DND-41 (cell line): ENCODE data around the gene CYP2S1.

Experiments used
- ATAC-seq: fragments of 200-7000 bp; cut with Tn5 transposase; 3 replicates; pipeline ENCODE4 v1.9.1; 2021; ENCODE audit warnings: low read depth; ENCODE audit not compliant: insufficient read depth
- DNase-seq: peaks from one replicate; pipeline ENCODE4 v3.0.0-alpha.2; 2020
- H2AFZ ChIP-seq: 2 replicates; pipeline ENCODE4 v1.6.0; 2012; ENCODE audit warnings: low read depth, low read length
- H3K27ac ChIP-seq: 2 replicates; pipeline ENCODE4 v1.5.1; 2012; ENCODE audit warnings: low read length, inconsistent platforms
- H3K27me3 ChIP-seq: fragments of 200-600 bp; sonication (generic); 2 replicates; pipeline ENCODE4 v1.6.0; 2012; ENCODE audit warnings: low read length, mild to moderate bottlenecking, inconsistent platforms; ENCODE audit not compliant: insufficient read depth, poor library complexity
- H3K36me3 ChIP-seq: 2 replicates; pipeline ENCODE4 v1.5.1; 2012; ENCODE audit warnings: low read length, inconsistent platforms; ENCODE audit not compliant: insufficient read depth
- H3K4me1 ChIP-seq: 2 replicates; pipeline ENCODE4 v1.5.1; 2012; ENCODE audit warnings: mild to moderate bottlenecking, low read length; ENCODE audit not compliant: insufficient read depth
- H3K4me2 ChIP-seq: 2 replicates; pipeline ENCODE4 v1.6.0; 2012; ENCODE audit warnings: mild to moderate bottlenecking, moderate library complexity, low read length, inconsistent platforms; ENCODE audit not compliant: insufficient read depth
- H3K4me3 ChIP-seq, 2 experiments: fragments of 200-600 bp in 1 of 2; shearing (Covaris generic) in 1 of 2; 2 replicates each; pipeline ENCODE4 v1.5.1; 2012 to 2016; ENCODE audit warnings: inconsistent platforms in 2 of 2, low read length in 2 of 2, mild to moderate bottlenecking in 2 of 2, low read depth in 1 of 2, moderate library complexity in 1 of 2
- H3K79me2 ChIP-seq: 2 replicates; pipeline ENCODE4 v1.6.0; 2012; ENCODE audit warnings: low read length, inconsistent platforms; ENCODE audit not compliant: insufficient read depth
- H3K9ac ChIP-seq: 2 replicates; pipeline ENCODE4 v1.6.0; 2012; ENCODE audit warnings: low read depth, mild to moderate bottlenecking, inconsistent platforms, low read length, moderate library complexity
- H3K9me3 ChIP-seq: 2 replicates; pipeline ENCODE4 v1.5.1; 2012; ENCODE audit warnings: low read length, moderate library complexity, mild to moderate bottlenecking, inconsistent platforms; ENCODE audit not compliant: insufficient read depth, severe bottlenecking
- H4K20me1 ChIP-seq: 2 replicates; pipeline ENCODE4 v1.6.0; 2012; ENCODE audit warnings: low read length; ENCODE audit not compliant: insufficient read depth
- EZH2 ChIP-seq: IDR thresholded peaks from 3 replicates; pipeline ENCODE4 v1.6.1; 2012; ENCODE audit warnings: borderline replicate concordance, low read depth, mild to moderate bottlenecking, moderate library complexity, low read length, inconsistent platforms; ENCODE audit not compliant: severe bottlenecking
- TF ChIP-seq, protein P1 (sequence below): IDR thresholded peaks from 2 replicates; pipeline ENCODE4 v1.5.1; 2012; ENCODE audit warnings: borderline replicate concordance, low read length, moderate library complexity, mild to moderate bottlenecking; ENCODE audit not compliant: poor library complexity, severe bottlenecking; ENCODE audit errors: extremely low read depth

The CYP2S1 gene

DNA sequence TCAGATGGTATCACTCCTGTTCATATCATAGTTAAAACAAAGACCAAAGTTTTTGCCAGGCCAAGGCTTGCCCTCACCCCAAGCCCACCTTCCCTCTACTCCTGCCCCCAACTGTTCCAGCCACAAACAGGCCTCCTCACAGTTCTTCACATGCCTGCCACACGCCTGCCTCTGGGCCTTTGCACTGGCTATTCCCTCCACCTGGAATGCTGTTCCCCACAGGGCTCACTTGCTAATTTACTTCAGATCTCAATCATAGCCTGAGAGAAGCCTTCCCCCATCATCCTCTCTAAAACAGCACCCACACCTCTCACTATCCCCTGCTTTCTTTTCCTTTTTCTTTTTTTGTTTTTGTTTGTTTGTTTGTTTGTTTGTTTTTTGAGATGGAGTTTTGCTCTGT lies 21.1 kb downstream of the CYP2S1 start:
- Histone ChIP-seq H4K20me1 (no peaks in the 10 kb centered on the region), H3K27ac (no peak overlapping the region), H3K9me3 (no peaks in the 10 kb centered on the region), H2AFZ (no peak overlapping the region), H3K4me1 (no peaks in the 10 kb centered on the region), H3K27me3 (no peaks in the 10 kb centered on the region), H3K79me2 (no peaks in the 10 kb centered on the region), H3K4me2 (no peak overlapping the region), H3K4me3 (no peak overlapping the region), H3K36me3 (no peaks in the 10 kb centered on the region), H3K9ac (no peak overlapping the region)
- no peak for TF ChIP-seq EZH2
- TF ChIP-seq, protein P1, sequence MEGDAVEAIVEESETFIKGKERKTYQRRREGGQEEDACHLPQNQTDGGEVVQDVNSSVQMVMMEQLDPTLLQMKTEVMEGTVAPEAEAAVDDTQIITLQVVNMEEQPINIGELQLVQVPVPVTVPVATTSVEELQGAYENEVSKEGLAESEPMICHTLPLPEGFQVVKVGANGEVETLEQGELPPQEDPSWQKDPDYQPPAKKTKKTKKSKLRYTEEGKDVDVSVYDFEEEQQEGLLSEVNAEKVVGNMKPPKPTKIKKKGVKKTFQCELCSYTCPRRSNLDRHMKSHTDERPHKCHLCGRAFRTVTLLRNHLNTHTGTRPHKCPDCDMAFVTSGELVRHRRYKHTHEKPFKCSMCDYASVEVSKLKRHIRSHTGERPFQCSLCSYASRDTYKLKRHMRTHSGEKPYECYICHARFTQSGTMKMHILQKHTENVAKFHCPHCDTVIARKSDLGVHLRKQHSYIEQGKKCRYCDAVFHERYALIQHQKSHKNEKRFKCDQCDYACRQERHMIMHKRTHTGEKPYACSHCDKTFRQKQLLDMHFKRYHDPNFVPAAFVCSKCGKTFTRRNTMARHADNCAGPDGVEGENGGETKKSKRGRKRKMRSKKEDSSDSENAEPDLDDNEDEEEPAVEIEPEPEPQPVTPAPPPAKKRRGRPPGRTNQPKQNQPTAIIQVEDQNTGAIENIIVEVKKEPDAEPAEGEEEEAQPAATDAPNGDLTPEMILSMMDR = no peak
- ATAC-seq (no peak), DNase-seq (no peak)

DNA sequence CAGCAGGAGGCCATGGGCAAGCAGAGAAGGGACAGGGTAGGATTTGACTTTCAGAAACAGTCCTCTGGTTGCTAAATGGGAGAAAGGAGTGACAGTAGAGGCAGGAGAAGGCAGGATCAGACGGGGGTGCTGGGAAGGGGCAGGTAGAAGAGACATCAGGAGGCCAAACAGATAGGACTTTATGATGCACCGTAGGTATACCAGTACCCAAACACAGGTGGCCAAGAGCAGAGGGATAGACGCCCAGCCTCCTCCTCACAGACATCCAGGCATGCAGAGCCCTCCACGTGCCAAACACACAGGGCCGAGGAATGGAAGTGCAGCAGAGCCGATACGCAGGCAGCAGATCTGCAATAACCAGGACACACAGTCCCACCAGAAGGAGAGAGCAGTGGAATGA lies 24.7 kb downstream of the CYP2S1 start:
- Histone ChIP-seq H2AFZ (no peak overlapping the region), H3K9ac (no peak overlapping the region), H3K9me3 (no peaks in the 10 kb centered on the region), H3K4me2 (no peak overlapping the region), H3K27me3 (no peaks in the 10 kb centered on the region), H4K20me1 (no peaks in the 10 kb centered on the region), H3K36me3 (no peaks in the 10 kb centered on the region), H3K79me2 (no peaks in the 10 kb centered on the region), H3K27ac (no peak overlapping the region), H3K4me1 (no peaks in the 10 kb centered on the region), H3K4me3 (no peak overlapping the region)
- DNase-seq (no peak), ATAC-seq (no peak)
- no peak for TF ChIP-seq EZH2
- TF ChIP-seq, protein P1 = no peak

DNA sequence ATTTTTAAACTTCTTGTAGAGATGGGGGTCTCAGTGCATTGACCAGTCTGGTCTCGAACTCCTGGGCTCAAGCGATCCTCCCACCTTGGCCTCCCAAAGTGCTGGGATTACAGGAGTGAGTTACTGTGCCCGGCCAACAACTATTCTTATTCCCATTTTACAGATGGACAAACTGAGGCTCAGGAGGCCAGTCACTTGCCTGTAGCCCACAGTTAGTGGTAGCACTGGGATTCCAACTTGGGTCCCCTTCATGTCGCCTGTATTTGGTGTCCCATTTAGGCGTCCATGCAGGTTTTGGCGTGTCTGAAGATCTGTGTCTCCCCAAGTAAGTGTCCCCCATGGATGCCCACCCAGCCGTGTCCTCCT lies 25.2 kb downstream of the CYP2S1 start:
- Histone ChIP-seq H3K27me3 (no peaks in the 10 kb centered on the region), H3K4me2 (no peak overlapping the region), H3K79me2 (no peaks in the 10 kb centered on the region), H3K9me3 (no peaks in the 10 kb centered on the region), H3K9ac (no peak overlapping the region), H2AFZ (no peak overlapping the region), H3K4me3 (no peak overlapping the region), H4K20me1 (no peaks in the 10 kb centered on the region; the same call in 1 of the 2 replicates), H3K36me3 (no peaks in the 10 kb centered on the region), H3K27ac (no peak overlapping the region), H3K4me1 (no peaks in the 10 kb centered on the region)
- ATAC-seq (no peak), DNase-seq (no peak)
- TF ChIP-seq, protein P1 = no peak
- TF ChIP-seq EZH2 = no peak
